ENCODE results near the gene ADAMTS7. TPM values are rescaled to one million over a fixed set of nuclear protein-coding genes. Genes with fewer than 3 reads are reported as not detected.

The ADAMTS7 gene
- polyA plus RNA-seq, 2 of the 4 experiments (the other 2 are of a cell fraction), result 1.5 to 2.9 TPM

- TF ChIP-seq ATOH8 (CRISPR knock-in tag; IDR thresholded peaks at IDR 0.05; ENCODE audit: low read depth), result no peak
Observed at GRCh38 chr15:78811124-78811824, at the start of gene ADAMTS7 (continued).

GRCh38 chr15:78859971-78860719, 48.9 kb upstream of the ADAMTS7 start:
- WGBS (ENCODE audit: missing lambda C conversion rate), result 2% methylated on average over 28 of the region's 28 CpGs
- peak; percentile 96 for DNase-seq (ENCODE audit: low read depth in 1 of 2, low spot score in 1 of 2)
- CTCF ChIA-PET, result interaction anchor here (0.6 to 4.3 kb wide), 24 partner anchors 8 to 443 kb away, joined by 3 to 25 read pairs (median 3); partner anchors contain the start of genes ADAMTS7 and MORF4L1
- Histone ChIP-seq H3K27ac (peak overlapping the region; percentile 82 to 88), H3K9me3 (no peaks in the 10 kb centered on the region), H3K4me3 (peak overlapping the region; percentile 59), H3K4me1 (no peaks in the 10 kb centered on the region), H3K4me2 (peak overlapping the region; percentile 65)
- FAIRE-seq, result peak; percentile 92
- peak; percentile 97 to 98 for ATAC-seq
- TF ChIP-seq FOXS1 (CRISPR knock-in tag; IDR thresholded peaks at IDR 0.05) (0 out of 2 replicates have a peak, but pooled peaks have one; percentile 41), POLR2A (IDR thresholded peaks at IDR 0.05; ENCODE audit: low read length) (peak; percentile 32; the same call in 1 of the 2 replicates), HMGXB4 (CRISPR knock-in tag; IDR thresholded peaks at IDR 0.05; ENCODE audit: borderline replicate concordance) (no peak), RCOR1 (IDR thresholded peaks at IDR 0.05; ENCODE audit: low read depth, low read length) (no peak), HOXB5 (CRISPR knock-in tag; IDR thresholded peaks at IDR 0.05) (0 out of 2 replicates have a peak, but pooled peaks have one; percentile 32), KDM5A (IDR thresholded peaks at IDR 0.05) (no peak), SMC3 (IDR thresholded peaks at IDR 0.05) (peak; percentile 54; the same call in 2 of the 3 replicates), CTCF (IDR thresholded peaks at IDR 0.05) (peak; percentile 91), RAD21 (conservative IDR thresholded peaks at IDR 0.05 in 1 of 2, IDR thresholded peaks at IDR 0.05 in 1 of 2) (peak; percentile 34 to 54; a peak in 4 of 5 replicates), JUNB (IDR thresholded peaks at IDR 0.05) (no peak), USF2 (IDR thresholded peaks at IDR 0.05) (0 out of 2 replicates have a peak, but pooled peaks have one; percentile 39), MAFK (IDR thresholded peaks at IDR 0.05; ENCODE audit: partially characterized antibody) (no peak), JUN (IDR thresholded peaks at IDR 0.05) (peak in 1 of 2 experiments; percentile 34; a peak in 1 of 5 replicates), BHLHE40 (IDR thresholded peaks at IDR 0.05; ENCODE audit: low read depth, low read length) (0 out of 2 replicates have a peak, but pooled peaks have one; percentile 36), CHD2 (IDR thresholded peaks at IDR 0.05; ENCODE audit: low read length, partially characterized antibody) (peak; percentile 5), ZNF302 (CRISPR knock-in tag; IDR thresholded peaks at IDR 0.05) (no peak), HDAC2 (IDR thresholded peaks at IDR 0.05) (no peak), FOSL2 (IDR thresholded peaks at IDR 0.05) (no peak), FOSL2 (CRISPR knock-in tag; IDR thresholded peaks at IDR 0.05) (0 out of 2 replicates have a peak, but pooled peaks have one; percentile 10), FOSB (CRISPR knock-in tag; IDR thresholded peaks at IDR 0.05) (no peak), HOXA7 (CRISPR knock-in tag; IDR thresholded peaks at IDR 0.05) (no peak), HOXB13 (CRISPR knock-in tag; IDR thresholded peaks at IDR 0.05; ENCODE audit: low read depth) (0 out of 2 replicates have a peak, but pooled peaks have one; percentile 54), HEYL (CRISPR knock-in tag; IDR thresholded peaks at IDR 0.05) (no peak), PBX3 (IDR thresholded peaks at IDR 0.05) (0 out of 2 replicates have a peak, but pooled peaks have one; percentile 27), MYC (IDR thresholded peaks at IDR 0.05; ENCODE audit: borderline replicate concordance, low read length) (peak; percentile 90; the same call in 1 of the 2 replicates), CEBPB (IDR thresholded peaks at IDR 0.05) (peak in 1 of 2 experiments; percentile 48; a peak in 1 of 4 replicates), E2F6 (IDR thresholded peaks at IDR 0.05; ENCODE audit: borderline replicate concordance, low read depth) (peak; percentile 63; the same call in 1 of the 2 replicates), MAX (IDR thresholded peaks at IDR 0.05) (peak; percentile 77), SREBF2 (IDR thresholded peaks at IDR 0.05) (peak; percentile 59)
- POLR2A ChIA-PET, result interaction anchor here (0.5 to 1.8 kb wide), 8 partner anchors 12 to 110 kb away, joined by 3 to 23 read pairs (median 3); partner anchors contain the start of genes ADAMTS7 and MORF4L1

Measured in A549 (cell line).